Gastrocnemius medialis (tissue), 4 donors: ENCODE measurements around the gene OPA3. TPM values are rescaled to one million over a fixed set of nuclear protein-coding genes. Genes with fewer than 3 reads are reported as not detected.

ENCODE experiments used
- ATAC-seq, 2 donors: fragments of 150-250 bp; one replicate each; pipeline ENCODE4 v1.9.1; 2016
- DNase-seq, 2 donors: peaks; one replicate each; pipeline ENCODE4 v3.0.0-alpha.2; 2019
- H3K27ac ChIP-seq, 4 donors: fragments of 200-600 bp; sonication (generic); 1 replicate in 1 of 4; 2 replicates in 3 of 4; pipeline ENCODE4 v1.5.1; 2016 to 2018; ENCODE audit warnings: mild to moderate bottlenecking in 2 of 4, moderate library complexity in 1 of 4
- H3K27me3 ChIP-seq, 3 donors: fragments of 200-600 bp; sonication (generic) in 2 of 3; 1 replicate in 1 of 3; 2 replicates in 2 of 3; pipeline versions ENCODE4 v1.5.1 to v1.6.0; 2016 to 2019; ENCODE audit warnings: mild to moderate bottlenecking in 1 of 3, moderate library complexity in 1 of 3
- H3K36me3 ChIP-seq, 2 donors: fragments of 200-600 bp; sonication (generic) in 1 of 2; one replicate each; pipeline ENCODE4 v1.5.1; 2017 to 2018
- H3K4me1 ChIP-seq, 2 donors: fragments of 200-600 bp; sonication (generic) in 1 of 2; one replicate each; pipeline ENCODE4 v1.5.1; 2016 to 2017; ENCODE audit warnings: mild to moderate bottlenecking in 2 of 2
- H3K4me3 ChIP-seq, 4 donors: fragments of 200-600 bp; sonication (generic) in 3 of 4; 1 replicate in 1 of 4; 2 replicates in 3 of 4; pipeline ENCODE4 v1.5.1; 2016 to 2019; ENCODE audit warnings: mild to moderate bottlenecking in 2 of 4
- H3K9me3 ChIP-seq, 3 donors: fragments of 200-600 bp; sonication (generic) in 2 of 3; 1 replicate in 1 of 3; 2 replicates in 2 of 3; pipeline ENCODE4 v1.5.1; 2016 to 2019
- POLR2A ChIP-seq, 2 donors: fragments of 450-650 bp; IDR thresholded peaks; one replicate each; pipeline ENCODE4 v1.6.1; 2017; ENCODE audit warnings: antibody characterized with exemption in 2 of 2, mild to moderate bottlenecking in 2 of 2, moderate library complexity in 2 of 2
- in situ Hi-C, 4 donors: fragments of 200-750 bp; cut with MboI; loops; one replicate each; pipeline versions ENCODE4 v1.15.0 to v1.8.0; 2017; ENCODE audit warnings: low sequenced_read_pairs in 4 of 4
- intact Hi-C: fragments of 100-400 bp; cut with DNase I; formaldehyde crosslinking; loops from one replicate; pipeline ENCODE4 v1.15.1; 2023; ENCODE audit warnings: low total_unique reads
- total RNA-seq, 4 donors: library from RNA; depleted of rRNA; stranded (reverse); fragments of >200 nt; gene quantifications; one replicate each; pipeline versions ENCODE4 v1.1.0 to v1.2.3, GENCODE V29; 2016
- TF ChIP-seq, protein P1 (sequence below), 5 experiments: fragments of 450-650 bp in 3 of 5; fragments of 200-600 bp in 2 of 5; sonication (generic) in 2 of 5; IDR thresholded peaks in 4 of 5; conservative IDR thresholded peaks in 1 of 5; 1 replicate in 4 of 5; 2 replicates in 1 of 5; pipeline ENCODE4 v1.5.1; 2016 to 2019; ENCODE audit warnings: antibody characterized with exemption in 5 of 5, mild to moderate bottlenecking in 3 of 5, moderate library complexity in 3 of 5

Gene OPA3
- total RNA-seq, 4 donors from 2014 or later: 14.8 to 32.5 (median 20.3) TPM

DNA sequence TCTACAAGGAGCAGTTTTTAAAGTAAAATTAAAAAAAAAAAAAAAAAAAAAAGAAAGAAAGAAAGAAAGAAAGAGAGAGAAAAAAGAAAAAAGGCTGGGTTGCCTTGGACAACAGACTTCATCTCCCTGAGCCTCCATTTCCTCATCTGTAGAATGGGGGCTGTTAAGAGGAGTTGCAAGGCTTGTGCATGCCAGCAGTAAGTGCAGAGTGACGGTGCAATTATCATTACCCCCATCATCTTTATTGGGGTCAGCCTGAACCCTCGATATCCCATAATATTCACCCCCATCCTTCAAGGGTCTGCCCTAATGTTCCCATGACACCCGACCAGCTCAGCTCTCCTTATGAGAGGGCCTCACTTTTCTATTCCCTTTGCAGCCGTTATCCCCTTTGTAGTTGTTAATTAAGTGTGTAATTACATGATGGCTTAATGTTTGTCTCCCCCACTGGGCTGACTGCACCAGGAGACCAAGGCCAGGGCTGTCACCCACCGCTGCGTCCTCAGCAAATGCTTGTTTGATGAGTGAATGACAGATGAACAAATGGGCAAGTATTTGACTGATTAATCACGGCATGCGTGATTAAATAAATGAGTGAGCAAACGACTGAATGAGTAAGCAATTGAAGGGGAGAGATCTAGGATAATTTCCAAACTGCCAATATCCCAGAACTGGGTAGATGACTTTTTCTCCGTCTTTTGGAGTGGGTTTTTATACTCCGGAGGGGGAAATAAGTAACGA lies 106.7 kb downstream of the OPA3 start:
- no peak for DNase-seq
- Histone ChIP-seq H3K27me3 (no peaks in the 10 kb centered on the region), H3K4me1 (peaks cover 5 to 7% of the 10 kb centered on the region in 2 donors), H3K27ac (peak overlapping the region; percentile 91 to 94 (median 91)), H3K4me3 (peak overlapping the region; percentile 55 to 60 (median 56)), H3K36me3 (no peaks in the 10 kb centered on the region), H3K9me3 (no peaks in the 10 kb centered on the region)
- in situ Hi-C loops: loop anchor here in 2 of 4 donors (5.0 kb wide), 2 partner anchors 36 to 41 kb away; no protein-coding TSS in a partner anchor
- intact Hi-C loops: loop anchor here (1.0 to 2.0 kb wide), 2 partner anchors 39 to 49 kb away; no protein-coding TSS in a partner anchor
- TF ChIP-seq, protein P1, sequence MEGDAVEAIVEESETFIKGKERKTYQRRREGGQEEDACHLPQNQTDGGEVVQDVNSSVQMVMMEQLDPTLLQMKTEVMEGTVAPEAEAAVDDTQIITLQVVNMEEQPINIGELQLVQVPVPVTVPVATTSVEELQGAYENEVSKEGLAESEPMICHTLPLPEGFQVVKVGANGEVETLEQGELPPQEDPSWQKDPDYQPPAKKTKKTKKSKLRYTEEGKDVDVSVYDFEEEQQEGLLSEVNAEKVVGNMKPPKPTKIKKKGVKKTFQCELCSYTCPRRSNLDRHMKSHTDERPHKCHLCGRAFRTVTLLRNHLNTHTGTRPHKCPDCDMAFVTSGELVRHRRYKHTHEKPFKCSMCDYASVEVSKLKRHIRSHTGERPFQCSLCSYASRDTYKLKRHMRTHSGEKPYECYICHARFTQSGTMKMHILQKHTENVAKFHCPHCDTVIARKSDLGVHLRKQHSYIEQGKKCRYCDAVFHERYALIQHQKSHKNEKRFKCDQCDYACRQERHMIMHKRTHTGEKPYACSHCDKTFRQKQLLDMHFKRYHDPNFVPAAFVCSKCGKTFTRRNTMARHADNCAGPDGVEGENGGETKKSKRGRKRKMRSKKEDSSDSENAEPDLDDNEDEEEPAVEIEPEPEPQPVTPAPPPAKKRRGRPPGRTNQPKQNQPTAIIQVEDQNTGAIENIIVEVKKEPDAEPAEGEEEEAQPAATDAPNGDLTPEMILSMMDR (IDR thresholded peaks at IDR 0.05 in 4 of 5, conservative IDR thresholded peaks at IDR 0.05 in 1 of 5): no peak
- no peak for TF ChIP-seq POLR2A (IDR thresholded peaks at IDR 0.05)
- ATAC-seq: no peak

Other genes starting within 250 kb of the OPA3 start
- 1 to 10 TPM in 1 of 4 donors, not detected in 3; 2.7 TPM for gene KLC3, start 244.1 kb downstream of the OPA3 start, total RNA-seq
- 1 to 10 TPM; 4.8 to 8.9 (median 7.2) TPM for gene ERCC2, start 214.2 kb downstream of the OPA3 start, total RNA-seq
- gene PPP1R13L, start 179.7 kb downstream of the OPA3 start, total RNA-seq: 1 to 10 TPM; 1.1 to 6.9 (median 1.5) TPM
- 1 to 10 TPM; 5.1 to 8.3 (median 5.8) TPM for gene POLR1G, start 178.2 kb downstream of the OPA3 start, total RNA-seq
- gene ERCC1, start 160.9 kb downstream of the OPA3 start, total RNA-seq: 100 to 1,000 TPM in 2 of 4 donors, 10 to 100 TPM in 2; 92.1 to 185 (median 103) TPM
- gene FOSB, start 116.8 kb downstream of the OPA3 start, total RNA-seq: 1 to 10 TPM in 2 of 4 donors, under 1 TPM in 1, not detected in 1; 0.17 to 1.8 (median 1.6) TPM
- 100 to 1,000 TPM in 2 of 4 donors, 10 to 100 TPM in 2; 51.8 to 140 (median 101) TPM for gene RTN2, start 87.8 kb downstream of the OPA3 start, total RNA-seq
- gene PPM1N, start 86.4 kb downstream of the OPA3 start, total RNA-seq: under 1 TPM in 1 of 4 donors, not detected in 3; 0.76 TPM
- gene VASP, start 77.3 kb downstream of the OPA3 start, total RNA-seq: 10 to 100 TPM; 10.2 to 18.2 (median 16.4) TPM
- gene GPR4, start 17.4 kb upstream of the OPA3 start, total RNA-seq: 1 to 10 TPM in 3 of 4 donors, under 1 TPM in 1; 0.46 to 4.2 (median 2.2) TPM
- 1 to 10 TPM; 3.0 to 6.7 (median 4.8) TPM for gene EML2, start 54.6 kb upstream of the OPA3 start, total RNA-seq
- not detected for gene GIPR, start 83.4 kb upstream of the OPA3 start, total RNA-seq
- 100 to 1,000 TPM; 136 to 167 (median 144) TPM for gene SNRPD2, start 107.2 kb upstream of the OPA3 start, total RNA-seq
- gene QPCTL, start 107.9 kb upstream of the OPA3 start, total RNA-seq: 1 to 10 TPM in 2 of 4 donors, under 1 TPM in 2; 0.80 to 1.4 (median 0.97) TPM
- 10 to 100 TPM in 1 of 4 donors, 1 to 10 TPM in 3; 6.6 to 14.3 (median 8.7) TPM for gene FBXO46, start 146.1 kb upstream of the OPA3 start, total RNA-seq
- gene MEIOSIN, start 148.6 kb upstream of the OPA3 start, total RNA-seq: not detected
- gene SIX5, start 184.4 kb upstream of the OPA3 start, total RNA-seq: 10 to 100 TPM in 2 of 4 donors, 1 to 10 TPM in 2; 8.2 to 12.2 (median 10.1) TPM
- gene DMPK, start 197.7 kb upstream of the OPA3 start, total RNA-seq: 100 to 1,000 TPM in 2 of 4 donors, 10 to 100 TPM in 2; 93.0 to 196 (median 116) TPM
- 100 to 1,000 TPM in 1 of 4 donors, 10 to 100 TPM in 3; 38.6 to 111 (median 56.4) TPM for gene DMWD, start 208.0 kb upstream of the OPA3 start, total RNA-seq
- gene RSPH6A, start 230.5 kb upstream of the OPA3 start, total RNA-seq: not detected